Tibial artery (tissue), 4 donors: ENCODE data around the gene G6PC1.
"Not testable (repeated sequence)": the region's sequence is repeated elsewhere in the genome, so short reads cannot be mapped to it uniquely, and the experiment has no call there.

ENCODE experiments used
- DNase-seq, 2 donors: peaks; one replicate each; pipeline ENCODE4 v3.0.0-alpha.2; 2019
- H3K27ac ChIP-seq, 2 donors: fragments of 200-600 bp; sonication (generic) in 1 of 2; 1 replicate in 1 of 2; 2 replicates in 1 of 2; pipeline ENCODE4 v1.5.1; 2018 to 2019; ENCODE audit warnings: mild to moderate bottlenecking in 1 of 2
- H3K27me3 ChIP-seq, 2 donors: fragments of 200-600 bp; sonication (generic) in 1 of 2; one replicate each; pipeline versions ENCODE4 v1.5.1 to v1.6.0; 2016 to 2019
- H3K36me3 ChIP-seq, 3 donors: fragments of 200-600 bp; sonication (generic) in 2 of 3; one replicate each; pipeline ENCODE4 v1.5.1; 2016 to 2019; ENCODE audit warnings: mild to moderate bottlenecking in 2 of 3
- H3K4me1 ChIP-seq, 4 donors: fragments of 200-600 bp; sonication (generic) in 2 of 4; 1 replicate in 3 of 4; 2 replicates in 1 of 4; pipeline ENCODE4 v1.5.1; 2016 to 2019
- H3K4me3 ChIP-seq, 2 donors: fragments of 200-600 bp; sonication (generic) in 1 of 2; 1 replicate in 1 of 2; 2 replicates in 1 of 2; pipeline ENCODE4 v1.5.1; 2018 to 2019; ENCODE audit warnings: mild to moderate bottlenecking in 2 of 2
- H3K9me3 ChIP-seq, 3 donors: fragments of 200-600 bp; sonication (generic) in 1 of 3; one replicate each; pipeline ENCODE4 v1.5.1; 2016 to 2019
- intact Hi-C: fragments of 100-400 bp; cut with DNase I; formaldehyde crosslinking; loops from one replicate; pipeline ENCODE4 v1.15.0; 2023; ENCODE audit warnings: low total_unique reads
- TF ChIP-seq, protein P1 (sequence below), 2 experiments: fragments of 200-600 bp in 1 of 2; fragments of 450-650 bp in 1 of 2; IDR thresholded peaks; one replicate each; pipeline ENCODE4 v1.5.1; 2017 to 2019; ENCODE audit warnings: antibody characterized with exemption in 2 of 2, mild to moderate bottlenecking in 1 of 2, moderate library complexity in 1 of 2

Gene G6PC1

DNA sequence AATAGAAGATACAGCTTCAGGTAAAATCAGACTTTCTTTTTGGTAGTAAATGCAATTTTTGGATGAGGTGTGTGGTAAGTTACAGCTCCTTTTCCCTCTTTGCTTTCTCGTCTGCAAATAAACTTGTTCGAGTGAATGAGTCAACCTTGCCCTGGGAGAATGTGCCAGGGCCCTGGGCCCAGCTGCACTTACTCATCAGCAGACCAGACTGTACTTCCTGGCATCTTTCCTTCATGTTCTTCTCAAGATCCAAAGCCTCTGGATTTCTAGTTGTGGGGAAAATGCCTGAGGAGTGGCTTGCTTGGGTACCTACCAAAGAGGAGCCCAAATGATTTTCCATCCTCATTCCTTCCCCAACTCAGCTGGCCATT lies 5.4 kb upstream of the G6PC1 start:
- peaks cover 0 to 53% (median 44%) of the 10 kb centered on the region in 4 donors for H3K4me1 ChIP-seq
- H3K9me3 ChIP-seq: no peaks in the 10 kb centered on the region
- H3K27me3 ChIP-seq: no peaks in the 10 kb centered on the region
- no peaks in the 10 kb centered on the region for H3K36me3 ChIP-seq
- peak; percentile 86 to 92 for DNase-seq
- intact Hi-C loops: no loop called here
- H3K4me3 ChIP-seq: peak overlapping the region in 1 of 2 donors; percentile 5
- TF ChIP-seq, protein P1, sequence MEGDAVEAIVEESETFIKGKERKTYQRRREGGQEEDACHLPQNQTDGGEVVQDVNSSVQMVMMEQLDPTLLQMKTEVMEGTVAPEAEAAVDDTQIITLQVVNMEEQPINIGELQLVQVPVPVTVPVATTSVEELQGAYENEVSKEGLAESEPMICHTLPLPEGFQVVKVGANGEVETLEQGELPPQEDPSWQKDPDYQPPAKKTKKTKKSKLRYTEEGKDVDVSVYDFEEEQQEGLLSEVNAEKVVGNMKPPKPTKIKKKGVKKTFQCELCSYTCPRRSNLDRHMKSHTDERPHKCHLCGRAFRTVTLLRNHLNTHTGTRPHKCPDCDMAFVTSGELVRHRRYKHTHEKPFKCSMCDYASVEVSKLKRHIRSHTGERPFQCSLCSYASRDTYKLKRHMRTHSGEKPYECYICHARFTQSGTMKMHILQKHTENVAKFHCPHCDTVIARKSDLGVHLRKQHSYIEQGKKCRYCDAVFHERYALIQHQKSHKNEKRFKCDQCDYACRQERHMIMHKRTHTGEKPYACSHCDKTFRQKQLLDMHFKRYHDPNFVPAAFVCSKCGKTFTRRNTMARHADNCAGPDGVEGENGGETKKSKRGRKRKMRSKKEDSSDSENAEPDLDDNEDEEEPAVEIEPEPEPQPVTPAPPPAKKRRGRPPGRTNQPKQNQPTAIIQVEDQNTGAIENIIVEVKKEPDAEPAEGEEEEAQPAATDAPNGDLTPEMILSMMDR (IDR thresholded peaks at IDR 0.05): no peak
- H3K27ac ChIP-seq: peak overlapping the region; percentile 81 to 83

DNA sequence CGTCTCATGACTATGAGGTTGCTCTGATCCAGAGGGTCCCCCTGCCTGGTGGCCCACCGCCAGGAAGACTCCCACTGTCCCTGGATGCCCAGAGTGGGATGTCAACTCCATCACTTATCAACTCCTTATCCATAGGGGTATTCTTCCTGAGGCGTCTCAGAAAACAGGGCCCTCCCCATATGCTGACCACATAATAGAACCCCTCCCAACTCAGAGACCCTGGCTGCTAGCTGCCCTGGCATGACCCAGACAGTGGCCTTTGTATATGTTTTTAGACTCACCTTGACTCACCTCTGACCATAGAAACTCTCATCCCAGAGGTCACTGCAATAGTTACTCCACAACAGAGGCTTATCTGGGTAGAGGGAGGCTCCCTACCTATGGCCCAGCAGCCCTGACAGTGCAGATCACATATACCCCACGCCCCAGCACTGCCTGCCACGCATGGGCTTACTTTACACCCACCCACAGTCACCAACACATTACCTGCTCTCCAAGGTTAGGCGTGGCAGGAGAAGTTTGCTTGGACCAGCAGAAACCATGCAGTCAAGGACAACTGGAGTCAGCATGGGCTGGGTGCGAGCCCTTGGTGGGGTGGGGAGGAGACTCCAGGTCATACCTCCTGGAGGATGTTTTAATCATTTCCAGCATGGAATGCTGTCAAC lies 2.3 kb upstream of the G6PC1 start:
- no peaks in the 10 kb centered on the region for H3K27me3 ChIP-seq
- intact Hi-C loops: no loop called here
- no peak overlapping the region for H3K27ac ChIP-seq
- no peaks in the 10 kb centered on the region for H3K36me3 ChIP-seq
- H3K4me3 ChIP-seq: no peak overlapping the region
- DNase-seq: no peak
- H3K4me1 ChIP-seq: peaks cover 0 to 26% (median 21%) of the 10 kb centered on the region in 4 donors
- no peaks in the 10 kb centered on the region for H3K9me3 ChIP-seq
- TF ChIP-seq, protein P1 (IDR thresholded peaks at IDR 0.05): no peak

DNA sequence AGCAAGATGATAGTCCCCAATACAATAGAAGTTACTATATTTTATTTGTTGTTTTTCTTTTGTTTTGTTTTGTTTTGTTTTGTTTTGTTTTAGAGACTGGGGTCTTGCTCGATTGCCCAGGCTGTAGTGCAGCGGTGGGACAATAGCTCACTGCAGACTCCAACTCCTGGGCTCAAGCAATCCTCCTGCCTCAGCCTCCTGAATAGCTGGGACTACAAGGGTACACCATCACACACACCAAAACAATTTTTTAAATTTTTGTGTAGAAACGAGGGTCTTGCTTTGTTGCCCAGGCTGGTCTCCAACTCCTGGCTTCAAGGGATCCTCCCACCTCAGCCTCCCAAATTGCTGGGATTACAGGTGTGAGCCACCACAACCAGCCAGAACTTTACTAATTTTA lies 618 bp upstream of the G6PC1 start:
- H3K27ac ChIP-seq, intact Hi-C loops, H3K4me1 ChIP-seq, DNase-seq, H3K27me3 ChIP-seq, H3K4me3 ChIP-seq, H3K9me3 ChIP-seq, H3K36me3 ChIP-seq: not testable (repeated sequence)

DNA sequence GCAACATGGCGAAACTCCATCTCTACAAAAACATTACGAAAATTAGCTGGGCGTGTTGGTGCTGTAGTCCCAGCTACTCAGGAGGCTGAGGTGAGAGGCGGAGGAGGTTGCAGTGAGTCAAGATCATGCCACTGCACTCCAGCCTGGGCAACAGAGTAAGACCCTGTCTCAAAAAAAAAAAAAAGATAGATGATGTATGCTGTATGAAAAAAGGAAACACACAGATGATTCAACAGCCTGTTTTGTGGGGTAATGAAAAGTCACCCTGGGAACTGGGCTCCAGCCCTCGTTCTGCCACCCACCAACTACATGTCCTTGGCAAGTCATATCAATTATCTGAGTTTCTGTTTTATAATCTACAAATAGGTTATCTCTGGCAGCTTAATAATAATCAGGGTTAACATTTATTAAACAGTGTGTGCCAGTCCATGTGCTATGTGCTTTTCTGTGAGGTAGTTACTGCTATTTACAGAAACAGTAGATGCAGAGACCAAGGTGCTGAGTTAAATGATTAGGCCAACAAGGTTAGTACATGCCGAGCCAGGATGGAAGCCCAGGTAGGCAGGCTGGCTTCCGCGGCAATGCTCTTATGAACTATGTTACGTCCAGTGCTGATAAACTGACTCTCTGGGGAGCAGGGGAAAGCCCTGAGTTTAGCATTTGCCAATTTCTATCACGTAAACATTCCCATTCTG lies 1.1 kb downstream of the G6PC1 start:
- DNase-seq: no peak
- H3K27ac ChIP-seq: no peak overlapping the region
- TF ChIP-seq, protein P1 (IDR thresholded peaks at IDR 0.05): no peak
- no peaks in the 10 kb centered on the region for H3K4me1 ChIP-seq
- intact Hi-C loops: no loop called here
- no peak overlapping the region for H3K4me3 ChIP-seq
- H3K27me3 ChIP-seq: no peaks in the 10 kb centered on the region
- no peaks in the 10 kb centered on the region for H3K36me3 ChIP-seq
- H3K9me3 ChIP-seq: no peaks in the 10 kb centered on the region

DNA sequence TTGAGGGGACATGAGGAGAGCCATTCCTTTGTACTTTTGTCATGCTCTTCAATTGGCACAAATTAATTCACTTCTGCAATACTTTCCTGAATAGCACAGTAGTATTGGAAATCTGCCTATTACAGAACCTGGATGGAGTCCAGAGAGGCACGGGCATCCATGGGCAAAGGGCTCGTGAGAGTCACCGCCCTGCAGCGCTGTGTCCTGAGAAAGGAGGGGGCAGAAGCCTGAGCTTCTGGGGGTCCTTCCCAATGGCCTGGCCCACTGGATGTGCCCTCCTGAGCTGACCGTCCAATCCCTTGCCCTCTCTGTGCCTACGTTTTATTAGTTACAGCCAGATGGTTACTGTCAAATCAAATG lies 3.5 kb downstream of the G6PC1 start:
- Histone ChIP-seq H3K27me3 (no peaks in the 10 kb centered on the region), H3K4me1 (no peaks in the 10 kb centered on the region), H3K27ac (no peak overlapping the region), H3K9me3 (no peaks in the 10 kb centered on the region), H3K36me3 (no peaks in the 10 kb centered on the region), H3K4me3 (no peak overlapping the region)
- TF ChIP-seq, protein P1 (IDR thresholded peaks at IDR 0.05): no peak
- peak in 1 of 2 donors; percentile 32 for DNase-seq
- intact Hi-C loops: no loop called here

DNA sequence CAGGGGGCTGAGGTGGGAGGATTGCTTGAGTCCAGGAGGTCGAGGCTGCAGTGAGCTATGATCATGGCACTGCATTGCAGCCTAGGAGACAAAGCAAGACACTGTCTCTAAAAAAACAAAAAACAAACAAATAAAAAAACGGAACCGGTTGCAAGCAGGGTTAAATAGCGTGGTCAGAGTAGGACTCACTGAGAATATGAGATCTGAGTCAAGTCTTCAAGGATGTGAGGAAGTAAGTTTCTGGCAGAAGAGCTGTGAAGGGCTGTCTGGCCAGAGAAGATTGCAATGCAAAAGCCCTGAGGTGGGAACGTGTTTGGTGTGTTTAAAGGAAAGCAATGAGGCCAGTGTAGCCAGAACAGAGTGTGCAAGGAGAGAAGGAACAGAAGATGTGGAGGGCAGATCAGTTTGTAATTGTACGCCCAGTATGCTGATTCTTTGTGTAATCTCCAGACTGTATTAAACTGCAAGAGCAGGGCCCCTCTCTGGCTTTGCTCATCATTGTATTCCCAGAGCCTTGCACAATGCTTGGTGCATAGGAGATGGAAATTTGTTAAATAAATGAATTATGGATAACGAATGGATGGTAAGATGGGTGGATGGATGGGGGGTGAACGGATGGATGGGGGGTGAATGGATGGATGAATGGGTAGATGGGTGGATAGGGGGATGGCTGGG lies 6.3 kb downstream of the G6PC1 start:
- no peak overlapping the region for H3K4me3 ChIP-seq
- H3K4me1 ChIP-seq: no peaks in the 10 kb centered on the region
- H3K9me3 ChIP-seq: no peaks in the 10 kb centered on the region
- TF ChIP-seq, protein P1 (IDR thresholded peaks at IDR 0.05): no peak
- intact Hi-C loops: no loop called here
- H3K27me3 ChIP-seq: no peaks in the 10 kb centered on the region
- no peak overlapping the region for H3K27ac ChIP-seq
- H3K36me3 ChIP-seq: no peaks in the 10 kb centered on the region
- DNase-seq: no peak
